Measurements from ENCODE around the gene NIM1K. TPM values are rescaled to one million over a fixed set of nuclear protein-coding genes. Genes with fewer than 3 reads are reported as not detected.

NIM1K gene
- total RNA-seq, result 1.8 and 4.0 TPM in 2 replicates

GRCh38 chr5:43191740-43192557, at the start of gene NIM1K:
TSS of gene NIM1K (plus strand) at chr5:43192225. CDS start at chr5:43245776, 53,551 bp downstream.

GRCh38 chr5:43313035-43313853, 121.2 kb downstream of the NIM1K start, which contains the start of gene HMGCS1:
TSS of gene HMGCS1 (minus strand) at chr5:43313412. CDS start at chr5:43298965, 14,447 bp downstream.

Small RNAs within 50 kb of the gene (small RNA-seq; reads per million reads assigned to genes)
- gene AC106800.4, result not detected

Other genes starting within 250 kb of the NIM1K start
- 2.7 and 4.0 TPM in 2 replicates for gene ANXA2R, start 151.9 kb upstream of the NIM1K start, total RNA-seq
- 23.9 and 28.5 TPM in 2 replicates for gene ZNF131, start 71.3 kb upstream of the NIM1K start, total RNA-seq
- gene HMGCS1, start 121.2 kb downstream of the NIM1K start, total RNA-seq, result 259 and 382 TPM in 2 replicates
- gene CCL28, start 220.2 kb downstream of the NIM1K start, total RNA-seq, result 1.4 and 1.5 TPM in 2 replicates